Measurements from ENCODE around the gene EME2.

The EME2 gene

DNA sequence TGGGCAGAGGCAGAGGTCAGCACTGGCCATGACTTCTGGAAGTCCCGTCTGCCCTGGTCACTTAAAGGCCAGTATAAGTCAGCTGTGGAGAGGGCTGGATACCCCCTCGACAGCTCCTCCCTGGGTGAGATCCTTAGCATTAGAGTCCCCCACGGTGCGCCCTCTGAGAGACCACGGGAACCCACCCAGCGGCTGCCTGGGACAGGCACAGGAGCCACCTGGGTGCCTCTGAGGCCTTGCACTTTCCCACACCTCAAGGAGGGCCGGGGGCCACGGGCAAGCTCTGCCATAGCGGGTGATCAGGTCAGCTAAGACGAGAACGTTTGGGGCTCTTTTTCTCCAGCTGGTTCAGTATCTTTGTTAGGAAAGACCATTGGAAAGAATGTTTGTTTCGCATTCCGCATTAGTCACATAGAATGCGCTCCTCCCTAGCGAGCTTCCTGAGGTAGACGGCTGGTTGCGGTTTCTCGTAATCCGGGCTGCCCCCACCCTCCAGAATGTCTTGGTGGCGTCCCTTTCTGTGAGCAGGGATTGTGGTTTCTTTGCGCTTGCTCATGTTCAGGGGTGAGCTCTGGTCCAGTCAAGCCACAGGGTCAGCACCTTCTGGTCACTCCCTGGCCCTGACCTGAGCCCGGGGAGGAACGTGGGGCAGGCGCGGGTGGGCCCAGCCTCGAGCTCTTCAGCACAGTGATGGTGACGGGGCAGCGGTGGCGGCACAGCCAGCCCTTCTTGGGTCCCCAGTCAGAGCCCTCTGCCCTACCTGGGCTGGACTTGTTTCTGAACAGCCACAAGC lies 26.5 kb upstream of the EME2 start:
- DNase-seq = no peak

DNA sequence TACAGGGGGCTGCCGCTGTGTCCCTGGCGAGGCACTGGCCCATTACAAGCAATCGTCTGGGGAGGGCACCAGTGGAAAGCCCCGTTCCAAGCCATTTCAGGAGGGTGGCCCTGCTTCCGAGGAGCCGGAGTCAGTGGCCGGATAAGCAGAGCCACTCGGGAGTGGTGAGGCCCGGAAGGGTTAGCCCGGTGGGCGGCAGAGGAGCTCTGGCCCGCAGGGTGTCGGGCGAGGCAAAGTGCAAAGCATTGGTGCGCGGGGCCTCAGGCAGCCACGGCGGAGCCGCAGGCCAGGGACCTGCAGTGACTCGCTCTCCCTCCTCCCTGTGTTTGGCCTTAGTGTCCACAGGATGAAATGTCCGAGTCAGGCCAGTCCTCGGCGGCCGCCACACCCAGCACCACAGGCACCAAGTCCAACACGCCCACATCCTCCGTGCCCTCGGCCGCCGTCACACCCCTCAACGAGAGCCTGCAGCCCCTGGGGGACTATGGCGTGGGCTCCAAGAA lies 25.9 kb upstream of the EME2 start:
- DNase-seq = no peak

GRCh38 chr16:1747934-1748333 lies 24.7 kb upstream of the EME2 start:
- DNase-seq = no peak

GRCh38 chr16:1749152-1750117 lies 23.2 kb upstream of the EME2 start:
- no peak for DNase-seq

- DNase-seq = no peak
These were observed 20.7 kb upstream of the EME2 start for GRCh38 chr16:1751946-1752345.

DNA sequence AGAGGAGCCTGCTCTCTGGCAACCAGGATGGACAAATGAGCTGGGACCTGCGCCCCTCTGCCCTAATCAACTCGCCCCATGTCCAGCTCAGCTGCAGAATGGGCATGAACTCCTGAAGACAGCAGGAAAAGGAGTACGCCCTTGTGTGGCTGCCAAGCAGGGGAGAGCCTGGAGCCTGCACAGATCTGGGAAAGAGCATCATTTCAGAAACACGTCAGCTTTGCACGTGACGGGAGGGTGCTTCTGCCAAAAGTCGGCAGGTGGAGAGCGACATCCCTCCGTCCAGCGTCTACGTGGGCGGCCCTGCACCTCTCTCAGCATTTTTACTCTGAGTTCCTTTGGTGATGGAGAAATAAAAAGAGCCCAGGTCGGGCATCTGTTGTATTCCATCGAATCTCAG lies 19.8 kb upstream of the EME2 start:
- no peak for DNase-seq

- DNase-seq = no peak
These were observed 18.4 kb upstream of the EME2 start for GRCh38 chr16:1754204-1754603.

DNA sequence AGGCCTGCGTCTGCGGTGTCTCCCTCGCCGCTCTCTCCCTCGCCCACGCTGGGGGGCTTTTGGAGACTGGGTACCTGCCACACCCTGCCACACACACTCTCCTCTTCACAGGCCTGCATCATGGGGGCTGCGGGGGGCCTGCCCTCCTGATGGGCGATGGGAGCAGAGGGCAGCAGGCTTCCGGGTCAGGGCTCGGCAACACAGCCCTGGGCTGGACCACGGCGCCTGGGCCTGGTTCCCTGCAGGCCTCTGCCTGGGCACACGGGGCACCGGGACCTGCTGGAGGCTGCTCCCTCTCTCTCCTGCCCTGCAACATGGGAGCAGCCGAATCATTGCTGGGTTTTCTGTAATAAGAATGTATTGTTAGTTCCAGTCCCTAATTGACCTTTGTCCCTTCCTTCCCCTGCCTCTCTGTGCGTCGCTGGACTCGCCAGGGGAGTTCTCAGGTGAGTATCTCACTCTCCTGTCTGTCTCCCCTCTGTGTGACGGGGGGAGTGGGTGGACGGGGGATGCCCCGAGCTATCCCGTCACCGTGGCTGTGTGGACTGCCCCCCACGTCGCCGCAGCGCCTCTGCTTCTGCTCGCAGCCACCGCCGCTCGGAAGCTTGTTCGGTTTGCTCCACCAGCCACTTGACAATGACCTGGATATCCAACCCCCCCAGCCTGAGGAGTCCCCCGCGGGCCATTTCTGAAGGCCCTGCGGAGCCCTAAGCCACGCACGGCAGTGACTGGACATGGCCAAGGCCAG lies 14.7 kb upstream of the EME2 start:
- no peak for DNase-seq

DNA sequence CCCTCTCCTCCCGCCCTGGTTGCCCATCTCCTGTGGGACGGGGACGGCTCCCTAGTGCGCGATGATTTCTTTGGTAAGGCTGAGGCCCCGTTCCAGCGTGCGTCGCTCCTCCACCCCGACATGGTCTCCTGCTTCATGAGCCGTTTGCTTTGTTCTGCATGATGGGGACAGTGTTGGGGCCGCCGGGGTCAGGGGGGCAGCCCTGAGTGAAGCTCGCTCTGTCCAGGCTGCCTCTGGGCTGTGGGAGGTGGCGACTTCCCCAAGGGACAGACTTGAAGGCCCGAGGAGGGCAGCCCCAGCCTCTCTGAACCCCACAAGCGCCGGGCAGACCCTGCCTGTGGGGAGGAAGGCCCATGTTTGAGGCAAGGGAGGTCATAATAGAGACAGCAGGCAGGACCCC lies 13.7 kb upstream of the EME2 start:
- no peak for DNase-seq

DNA sequence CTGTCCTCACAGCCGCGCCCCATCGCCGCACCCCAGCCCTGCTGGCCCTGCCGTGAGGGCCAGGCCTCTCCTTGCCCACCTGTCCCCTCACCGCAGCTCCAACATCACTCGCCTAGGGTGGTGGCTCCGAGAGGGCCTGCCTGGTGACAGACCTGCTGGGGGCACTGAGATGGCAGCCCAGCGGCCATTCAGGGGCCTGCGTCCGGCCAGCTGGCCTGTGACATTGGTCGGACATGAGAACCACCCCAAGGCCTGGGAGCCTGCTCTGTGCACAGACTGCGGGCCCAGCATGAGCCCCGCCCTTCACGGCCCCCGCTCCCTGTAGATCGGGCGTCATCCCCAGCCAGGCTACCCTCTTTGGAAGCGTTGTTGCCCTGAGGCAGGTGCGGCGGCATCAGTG lies 13.1 kb upstream of the EME2 start:
- DNase-seq = no peak

DNA sequence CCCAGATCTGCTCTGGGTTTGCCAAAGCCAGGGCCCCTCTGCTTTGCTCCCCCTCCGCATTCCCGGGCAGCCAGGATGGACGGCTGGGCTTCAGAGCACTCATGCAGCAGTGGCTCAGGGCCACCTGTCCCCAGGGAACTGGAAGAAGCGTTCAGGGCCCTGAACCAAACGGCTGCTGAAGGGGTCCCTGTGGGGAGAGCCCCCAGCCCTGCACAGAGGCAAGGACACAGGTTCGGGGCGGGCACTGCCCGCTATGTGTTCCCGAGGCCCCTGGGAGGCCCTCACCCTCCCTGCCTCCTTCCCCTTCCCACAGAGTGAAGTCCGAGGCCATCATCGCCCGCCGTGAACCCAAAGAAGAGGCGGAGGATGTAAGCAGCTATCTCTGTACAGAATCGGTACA lies 11.7 kb upstream of the EME2 start:
- DNase-seq = no peak

GRCh38 chr16:1761751-1762150 lies 10.9 kb upstream of the EME2 start:
- no peak for DNase-seq

DNA sequence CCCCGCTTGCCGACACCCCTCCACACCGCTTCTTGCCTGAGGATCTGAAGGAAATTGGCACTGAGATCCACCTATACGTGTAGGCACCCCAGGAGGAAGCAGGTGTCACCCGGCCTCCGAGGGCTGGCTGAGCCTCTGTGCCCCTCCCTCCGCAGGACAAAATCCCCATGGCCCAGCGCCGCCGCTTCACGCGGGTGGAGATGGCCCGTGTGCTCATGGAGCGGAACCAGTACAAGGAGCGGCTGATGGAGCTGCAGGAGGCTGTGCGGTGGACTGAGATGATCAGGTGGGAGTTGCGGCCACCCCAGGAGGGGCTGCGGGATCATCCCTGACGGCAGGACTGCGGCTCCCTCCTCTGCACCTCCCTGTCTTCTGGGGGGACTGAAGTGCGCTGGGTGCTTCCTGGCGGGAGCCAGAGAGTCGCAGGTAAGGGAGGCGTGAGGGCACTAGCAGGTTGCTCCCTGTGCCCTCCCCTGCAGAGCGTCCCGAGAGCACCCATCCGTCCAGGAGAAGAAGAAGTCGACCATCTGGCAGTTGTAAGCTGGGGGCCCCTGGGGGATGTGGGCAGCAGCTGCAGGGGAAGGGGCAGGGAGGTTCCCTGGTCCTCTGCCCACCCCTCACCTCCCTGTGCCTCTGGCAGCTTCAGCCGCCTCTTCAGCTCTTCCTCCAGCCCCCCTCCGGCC lies 10.3 kb upstream of the EME2 start:
- DNase-seq = no peak

DNA sequence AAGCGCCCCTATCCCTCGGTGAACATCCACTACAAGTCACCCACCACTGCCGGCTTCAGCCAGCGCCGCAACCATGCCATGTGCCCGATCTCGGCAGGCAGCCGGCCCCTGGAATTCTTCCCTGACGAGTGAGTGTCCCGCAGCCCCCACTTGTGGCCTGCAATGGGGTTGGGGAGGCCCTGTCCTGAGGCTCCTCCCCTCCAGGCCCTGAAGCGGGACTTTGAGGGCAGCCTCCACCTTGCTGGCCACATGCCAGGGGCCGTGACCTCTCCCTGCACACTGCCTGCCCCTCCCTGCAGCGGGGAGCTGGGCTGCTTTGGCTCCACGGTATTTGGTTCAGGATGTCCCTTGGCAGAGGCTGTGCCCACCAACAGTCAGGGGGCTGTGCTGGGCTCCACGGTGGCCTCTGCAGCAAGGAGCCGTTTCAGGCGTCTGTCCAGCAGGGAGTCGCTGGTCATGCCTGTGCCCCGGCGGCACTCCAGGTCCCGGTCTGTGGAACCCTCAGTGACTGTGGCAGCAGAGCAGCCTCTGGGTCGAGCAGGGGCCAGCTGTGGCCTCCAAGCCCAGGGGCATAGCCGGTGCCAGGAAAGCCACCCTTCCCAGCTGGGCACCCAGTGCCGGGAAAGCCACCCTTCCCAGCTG lies 9.6 kb upstream of the EME2 start:
- no peak for DNase-seq

DNA sequence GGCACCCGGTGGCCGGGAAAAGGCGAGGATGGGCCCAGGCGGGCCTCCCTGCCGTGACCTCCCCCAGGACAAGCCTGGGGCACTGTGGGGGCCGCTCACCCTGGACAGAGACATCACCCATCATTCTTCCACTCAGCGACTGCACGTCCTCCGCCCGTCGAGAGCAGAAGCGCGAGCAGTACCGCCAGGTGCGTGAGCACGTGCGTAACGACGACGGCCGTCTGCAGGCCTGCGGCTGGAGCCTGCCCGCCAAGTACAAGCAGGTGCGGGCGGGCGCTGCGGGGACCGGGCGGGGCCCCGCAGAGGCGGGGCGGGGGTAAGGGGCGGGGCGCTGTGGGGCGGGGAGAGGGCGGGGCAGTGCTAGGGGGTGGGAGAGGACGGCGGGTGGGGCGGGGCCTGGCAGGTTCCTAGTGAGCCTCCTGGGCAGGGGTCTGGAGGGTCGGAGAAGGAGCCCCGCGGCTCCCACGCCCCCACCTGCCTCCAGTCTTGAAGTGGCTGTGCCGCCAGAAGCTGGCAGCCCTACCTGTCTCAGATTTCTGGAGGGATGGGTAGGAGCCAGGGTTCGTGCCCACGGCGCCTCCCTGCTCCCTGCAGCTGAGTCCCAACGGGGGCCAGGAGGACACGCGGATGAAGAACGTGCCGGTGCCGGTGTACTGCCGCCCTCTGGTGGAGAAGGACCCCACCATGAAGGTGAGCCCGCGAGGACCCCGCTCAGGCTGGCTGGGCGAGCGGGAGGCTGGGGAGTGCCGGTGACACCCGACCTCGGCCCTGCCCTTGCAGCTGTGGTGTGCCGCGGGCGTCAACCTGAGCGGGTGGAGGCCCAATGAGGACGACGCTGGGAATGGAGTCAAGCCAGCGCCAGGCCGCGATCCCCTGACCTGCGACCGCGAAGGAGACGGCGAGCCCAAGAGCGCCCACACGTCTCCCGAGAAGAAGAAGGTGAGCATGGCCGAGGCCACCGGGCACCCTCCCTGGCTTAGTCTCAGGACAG lies 8.8 kb upstream of the EME2 start:
- no peak for DNase-seq

GRCh38 chr16:1764971-1765370 lies 7.6 kb upstream of the EME2 start:
- no peak for DNase-seq

- DNase-seq = no peak
These were observed 6.8 kb upstream of the EME2 start for GRCh38 chr16:1765826-1766225.

GRCh38 chr16:1766231-1766630 lies 6.4 kb upstream of the EME2 start:
- no peak for DNase-seq

DNA sequence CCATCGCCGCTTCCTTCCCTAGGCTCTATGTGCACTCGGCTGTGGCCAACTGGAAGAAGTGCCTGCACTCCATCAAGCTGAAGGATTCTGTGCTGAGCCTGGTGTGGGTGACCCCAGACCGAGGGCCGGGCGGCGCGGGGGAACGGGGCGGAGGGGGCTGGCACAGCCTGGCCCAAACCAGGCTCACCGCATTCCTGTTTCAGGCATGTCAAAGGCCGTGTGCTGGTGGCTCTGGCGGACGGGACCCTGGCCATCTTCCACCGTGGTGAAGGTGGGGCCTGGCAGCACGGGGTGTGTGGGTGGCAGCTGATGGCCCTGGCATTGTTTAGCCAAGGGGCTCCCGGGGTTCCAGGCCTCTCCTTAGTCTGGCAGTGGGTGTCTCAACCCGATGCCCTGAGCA lies 5.9 kb upstream of the EME2 start:
- no peak for DNase-seq

DNA sequence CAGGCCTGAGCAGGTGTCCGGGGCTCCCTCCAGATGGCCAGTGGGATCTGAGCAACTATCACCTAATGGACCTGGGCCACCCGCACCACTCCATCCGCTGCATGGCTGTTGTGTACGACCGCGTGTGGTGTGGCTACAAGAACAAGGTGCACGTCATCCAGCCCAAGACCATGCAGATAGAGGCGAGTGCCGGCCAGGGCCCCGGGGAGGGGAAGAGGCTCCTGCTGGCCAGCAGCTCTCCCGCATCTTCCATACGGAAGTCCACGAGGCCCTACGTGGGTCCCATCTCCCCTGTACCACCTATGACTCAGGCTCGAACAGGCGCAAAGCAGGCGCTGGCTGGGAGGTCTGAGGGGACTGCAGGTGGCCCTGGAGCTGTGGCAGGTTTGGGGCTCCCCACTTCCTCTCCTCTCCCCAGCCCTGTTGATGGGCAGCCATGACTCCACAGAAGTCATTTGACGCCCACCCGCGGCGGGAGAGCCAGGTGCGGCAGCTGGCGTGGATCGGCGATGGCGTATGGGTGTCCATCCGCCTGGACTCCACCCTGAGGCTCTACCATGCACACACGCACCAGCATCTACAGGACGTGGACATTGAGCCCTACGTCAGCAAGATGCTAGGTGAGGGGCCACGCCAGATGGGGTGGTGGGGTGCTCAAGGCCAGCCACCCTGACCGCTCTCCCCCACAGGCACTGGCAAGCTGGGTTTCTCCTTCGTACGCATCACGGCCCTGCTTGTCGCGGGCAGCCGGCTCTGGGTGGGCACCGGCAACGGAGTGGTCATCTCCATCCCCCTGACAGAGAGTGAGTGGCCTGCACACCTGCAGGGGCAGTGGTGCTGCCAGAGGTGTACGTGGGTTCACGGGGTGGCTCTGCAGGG lies 5.3 kb upstream of the EME2 start:
- no peak for DNase-seq

Measured in NCI-H446 treated with DMSO at 0.1 percent for 48 hours (cell line).